NCI-H2227 treated with DMSO at 0.1 percent for 48 hours (cell line): ENCODE measurements around the gene CSPG4.

Experiments
- DNase-seq: peaks from one replicate; lab custom pipeline; 2025; lab: John Stamatoyannopoulos, UW

Gene CSPG4

GRCh38 chr15:75669191-75669878 is 43.3 kb downstream of the CSPG4 start:
- DNase-seq: no peak

DNA sequence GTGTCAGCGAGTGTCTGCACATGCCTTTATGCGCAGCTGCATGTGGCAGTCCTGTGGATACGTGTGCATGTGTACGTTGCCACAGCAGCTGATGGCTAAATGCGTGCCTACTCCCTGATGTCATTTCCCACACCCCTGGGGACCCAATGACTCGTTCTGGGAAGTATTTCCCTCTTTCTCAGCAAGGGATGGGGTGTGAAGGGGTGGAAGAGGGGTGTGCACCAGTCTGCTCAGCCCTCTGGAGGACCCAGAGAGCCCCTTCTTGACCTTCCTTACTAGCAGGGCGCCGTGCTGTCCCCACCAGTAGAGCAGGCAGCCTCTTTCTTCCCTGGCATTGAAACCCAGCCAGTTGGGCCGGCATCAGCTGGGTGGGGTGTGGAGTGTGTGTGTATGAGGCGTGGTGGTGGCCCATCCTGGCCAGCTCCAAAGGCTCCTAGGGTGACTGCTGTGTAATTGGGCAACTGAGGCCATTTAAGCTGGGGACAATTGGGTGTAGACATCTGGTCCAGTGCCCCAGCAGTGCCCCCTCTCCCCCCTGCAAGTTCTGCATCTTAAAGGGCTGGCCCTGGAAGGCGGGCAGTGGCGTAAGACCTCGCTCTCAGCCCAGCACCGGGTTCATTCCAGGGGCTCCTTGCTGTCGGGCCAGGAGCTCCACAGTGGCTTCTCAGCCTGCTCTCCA is 45.7 kb downstream of the CSPG4 start:
- DNase-seq: no peak

GRCh38 chr15:75663931-75664421 is 48.7 kb downstream of the CSPG4 start:
- DNase-seq: no peak

GRCh38 chr15:75662823-75663519 is 49.7 kb downstream of the CSPG4 start:
- DNase-seq: no peak

- no peak for DNase-seq
Observed at GRCh38 chr15:75661756-75662140, 50.9 kb downstream of the CSPG4 start.

DNA sequence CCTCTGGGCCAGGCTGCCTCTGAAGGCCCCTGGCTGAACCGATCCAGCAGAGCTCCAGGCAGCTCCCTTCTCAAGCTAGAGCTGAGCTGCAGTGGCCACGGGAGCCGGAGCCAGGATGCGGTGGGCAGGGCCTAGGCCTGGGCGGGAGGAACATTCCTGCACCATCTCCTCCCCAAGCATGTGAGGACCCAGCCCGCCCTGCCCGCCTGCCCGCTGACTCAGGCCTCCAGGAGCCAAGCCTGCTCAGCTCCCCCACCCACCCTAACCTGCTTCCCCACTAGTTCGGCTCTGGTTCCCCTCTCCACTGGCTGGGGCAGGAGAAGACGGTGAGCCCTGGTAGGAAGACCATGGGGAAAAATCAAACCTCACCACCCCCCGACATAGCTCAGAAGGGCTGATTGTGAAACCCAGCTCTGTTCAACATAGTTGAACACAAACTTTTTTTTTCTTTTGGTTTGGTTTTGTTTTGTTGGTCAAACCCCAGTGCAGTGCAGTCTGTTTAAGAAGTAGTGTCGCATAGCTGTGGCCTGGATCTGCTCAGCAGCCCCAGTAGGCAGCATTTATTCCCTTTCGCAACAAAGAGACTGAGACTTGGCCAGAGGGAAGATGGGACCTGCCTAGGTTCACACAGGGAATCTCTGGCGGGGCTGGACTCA is 51.4 kb downstream of the CSPG4 start:
- no peak for DNase-seq

- no peak for DNase-seq
Observed at GRCh38 chr15:75659928-75660645, 52.6 kb downstream of the CSPG4 start.

- no peak for DNase-seq
Observed at GRCh38 chr15:75659141-75659771, 53.4 kb downstream of the CSPG4 start.

DNA sequence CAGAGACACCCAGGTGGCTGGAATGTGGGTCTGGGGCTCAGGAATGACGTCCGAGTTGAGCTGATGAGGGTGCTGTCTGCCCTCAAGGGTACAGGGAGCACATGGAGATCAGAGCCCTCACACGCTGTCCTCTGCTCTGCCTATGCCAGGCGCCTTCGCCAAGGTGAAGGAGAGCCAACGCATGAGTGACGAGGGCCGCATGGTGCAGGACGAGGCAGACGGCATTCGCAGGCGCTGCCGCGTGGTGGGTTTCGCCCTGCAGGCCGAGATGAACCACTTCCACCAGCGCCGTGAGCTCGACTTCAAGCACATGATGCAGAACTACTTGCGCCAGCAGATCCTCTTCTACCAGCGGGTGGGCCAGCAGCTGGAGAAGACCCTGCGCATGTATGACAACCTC is 55.8 kb downstream of the CSPG4 start:
- no peak for DNase-seq

GRCh38 chr15:75656331-75656730 is 56.3 kb downstream of the CSPG4 start:
- DNase-seq: no peak

GRCh38 chr15:75655931-75656330 is 56.7 kb downstream of the CSPG4 start:
- no peak for DNase-seq

DNA sequence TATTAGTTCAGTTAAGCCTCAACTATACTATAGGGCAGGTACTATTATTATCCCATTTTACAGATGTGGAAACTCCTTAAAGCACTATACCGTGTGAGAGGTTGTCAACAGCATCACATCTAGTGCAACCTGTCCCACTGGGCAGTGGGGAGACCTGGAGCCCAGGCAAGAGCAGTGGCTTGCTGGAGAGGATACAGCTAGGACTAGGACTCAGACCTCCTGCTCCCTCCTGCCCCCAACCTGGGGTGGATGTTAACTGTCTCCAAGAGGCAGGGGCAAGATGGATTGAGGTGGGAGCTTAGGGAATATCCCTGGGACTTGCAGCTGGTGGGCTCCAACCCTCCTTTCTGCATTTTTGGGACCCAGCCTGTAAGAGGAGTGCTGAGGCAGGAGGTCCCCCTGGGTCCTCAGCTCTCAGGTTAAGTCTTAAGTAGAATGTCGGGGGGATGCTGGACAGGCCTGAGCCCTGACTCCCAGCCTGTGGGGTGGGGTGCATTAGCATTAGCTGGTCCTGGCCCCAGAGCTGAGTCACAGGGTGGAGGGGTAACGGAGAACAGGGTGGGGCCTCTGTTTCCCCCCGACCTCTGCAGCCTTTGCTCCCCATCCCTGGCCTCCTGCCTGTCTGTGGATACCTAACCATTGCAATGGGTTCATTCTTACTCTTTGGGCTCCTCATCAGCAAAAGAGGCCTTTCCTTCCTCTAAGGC is 58.3 kb downstream of the CSPG4 start:
- DNase-seq: no peak

GRCh38 chr15:75653347-75653913 is 59.2 kb downstream of the CSPG4 start:
- no peak for DNase-seq

GRCh38 chr15:75651810-75652543 is 60.7 kb downstream of the CSPG4 start:
- no peak for DNase-seq

GRCh38 chr15:75650908-75651809 is 61.5 kb downstream of the CSPG4 start:
- no peak for DNase-seq

GRCh38 chr15:75649848-75650247 is 62.8 kb downstream of the CSPG4 start:
- no peak for DNase-seq

DNA sequence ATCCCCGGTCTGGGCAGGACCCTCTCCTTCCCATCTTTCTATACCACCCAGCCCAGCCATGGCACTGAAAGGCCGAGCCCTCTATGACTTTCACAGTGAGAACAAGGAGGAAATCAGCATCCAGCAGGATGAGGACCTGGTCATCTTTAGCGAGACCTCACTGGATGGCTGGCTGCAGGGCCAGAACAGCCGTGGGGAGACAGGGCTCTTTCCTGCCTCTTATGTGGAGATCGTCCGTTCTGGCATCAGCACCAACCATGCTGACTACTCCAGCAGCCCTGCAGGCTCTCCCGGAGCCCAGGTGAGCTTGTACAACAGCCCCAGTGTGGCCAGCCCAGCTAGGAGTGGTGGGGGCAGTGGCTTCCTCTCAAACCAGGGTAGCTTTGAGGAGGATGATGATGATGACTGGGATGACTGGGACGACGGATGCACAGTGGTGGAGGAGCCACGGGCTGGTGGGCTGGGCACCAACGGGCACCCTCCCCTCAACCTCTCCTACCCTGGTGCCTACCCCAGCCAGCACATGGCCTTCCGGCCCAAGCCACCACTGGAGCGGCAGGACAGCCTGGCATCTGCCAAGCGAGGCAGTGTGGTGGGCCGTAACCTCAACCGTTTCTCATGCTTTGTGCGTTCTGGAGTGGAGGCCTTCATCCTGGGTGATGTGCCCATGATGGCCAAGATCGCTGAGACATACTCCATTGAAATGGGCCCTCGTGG is 63.4 kb downstream of the CSPG4 start:
- DNase-seq: no peak
